DOHH2 (cell line): ENCODE data around the gene MGAT5.

Experiments used
- H3F3A ChIP-seq: fragments of 200-600 bp; sonication (generic), shearing (Covaris generic); 2 replicates; pipeline ENCODE4 v1.6.0; 2016; ENCODE audit warnings: antibody characterized with exemption, mild to moderate bottlenecking; ENCODE audit not compliant: control insufficient read depth, insufficient read depth
- H3K27ac ChIP-seq: fragments of 200-600 bp; sonication (generic); 2 replicates; pipeline ENCODE4 v1.5.1; 2014; ENCODE audit warnings: low read depth, mild to moderate bottlenecking, low read length, moderate library complexity
- H3K27me3 ChIP-seq: fragments of 200-600 bp; sonication (generic); 2 replicates; pipeline ENCODE4 v1.6.1; 2014; ENCODE audit warnings: mild to moderate bottlenecking, low read length, mixed read lengths; ENCODE audit not compliant: control insufficient read depth
- H3K36me3 ChIP-seq: fragments of 200-600 bp; sonication (generic); 2 replicates; pipeline ENCODE4 v1.6.1; 2014; ENCODE audit warnings: mild to moderate bottlenecking, low read length, moderate library complexity, mixed read lengths; ENCODE audit not compliant: control insufficient read depth
- H3K4me1 ChIP-seq: fragments of 200-600 bp; sonication (generic); 2 replicates; pipeline ENCODE4 v1.6.1; 2014; ENCODE audit warnings: mild to moderate bottlenecking, low read length, mixed read lengths; ENCODE audit not compliant: control insufficient read depth
- H3K4me2 ChIP-seq: fragments of 200-600 bp; sonication (generic); 2 replicates; pipeline ENCODE4 v1.6.0; 2014; ENCODE audit warnings: mild to moderate bottlenecking, low read length, moderate library complexity
- H3K4me3 ChIP-seq: fragments of 200-600 bp; sonication (generic); 2 replicates; pipeline ENCODE4 v1.5.1; 2014; ENCODE audit warnings: mild to moderate bottlenecking, low read length, mixed read lengths
- H3K79me2 ChIP-seq: fragments of 200-600 bp; sonication (generic); 2 replicates; pipeline ENCODE4 v1.6.1; 2014; ENCODE audit warnings: mild to moderate bottlenecking, low read length, mixed read lengths; ENCODE audit not compliant: control insufficient read depth
- H3K9me2 ChIP-seq: fragments of 200-600 bp; sonication (generic); replicated peaks from 2 replicates; pipeline ENCODE4 v1.6.1; 2014; ENCODE audit warnings: mild to moderate bottlenecking, low read length, mixed read lengths; ENCODE audit not compliant: control insufficient read depth
- H3K9me3 ChIP-seq: fragments of 200-600 bp; sonication (generic); 2 replicates; pipeline ENCODE4 v1.6.1; 2014; ENCODE audit warnings: antibody characterized with exemption, low read length, mixed read lengths; ENCODE audit not compliant: control insufficient read depth, insufficient read depth
- H4K20me1 ChIP-seq: fragments of 200-600 bp; sonication (generic); 2 replicates; pipeline ENCODE4 v1.6.0; 2014; ENCODE audit warnings: low read depth, mild to moderate bottlenecking, antibody characterized with exemption, low read length, moderate library complexity; ENCODE audit not compliant: control insufficient read depth, insufficient read depth
- EZH2phosphoT487 ChIP-seq: fragments of 200-600 bp; sonication (generic); IDR thresholded peaks from 2 replicates; pipeline ENCODE4 v1.6.1; 2017; ENCODE audit warnings: borderline replicate concordance, mild to moderate bottlenecking, antibody characterized with exemption, low read length, moderate library complexity, mixed read lengths
- TF ChIP-seq, protein P1 (sequence below): fragments of 200-600 bp; sonication (generic); IDR thresholded peaks from one replicate; pipeline ENCODE4 v1.5.1; 2014; ENCODE audit warnings: antibody characterized with exemption, mild to moderate bottlenecking, low read depth, low read length; ENCODE audit not compliant: poor library complexity, severe bottlenecking

MGAT5 gene

DNA sequence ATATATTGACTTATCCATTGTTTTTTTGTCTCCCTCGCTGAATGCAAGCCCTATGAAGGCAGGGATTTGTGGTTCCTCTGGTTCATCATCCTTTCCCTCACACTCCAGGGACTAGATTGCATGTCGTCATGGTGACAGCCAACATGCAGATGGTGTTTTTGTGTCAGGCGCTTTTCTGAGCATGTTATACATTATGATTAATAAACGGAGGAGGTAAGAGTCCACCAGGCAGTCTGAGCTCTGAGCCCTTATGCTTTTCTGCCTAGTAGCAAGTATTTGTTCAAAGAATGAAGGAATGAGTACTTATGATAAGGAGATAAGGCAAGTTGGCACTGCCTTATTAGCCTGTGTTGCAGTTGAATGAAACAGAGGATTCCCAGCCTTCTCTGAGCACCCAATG lies 181.6 kb downstream of the MGAT5 start:
- H3K4me2 ChIP-seq, result no peak overlapping the region
- H3K36me3 ChIP-seq, result peaks cover 33% of the 10 kb centered on the region
- H3K4me1 ChIP-seq, result peaks cover 8% of the 10 kb centered on the region
- H3K9me3 ChIP-seq, result no peaks in the 10 kb centered on the region
- no peak overlapping the region for H3K4me3 ChIP-seq
- H3K9me2 ChIP-seq, result no peaks in the 10 kb centered on the region
- no peak overlapping the region for H3K27ac ChIP-seq
- no peaks in the 10 kb centered on the region for H4K20me1 ChIP-seq
- H3K79me2 ChIP-seq, result no peaks in the 10 kb centered on the region
- H3K27me3 ChIP-seq, result no peaks in the 10 kb centered on the region
- TF ChIP-seq EZH2phosphoT487, result no peak
- TF ChIP-seq, protein P1, sequence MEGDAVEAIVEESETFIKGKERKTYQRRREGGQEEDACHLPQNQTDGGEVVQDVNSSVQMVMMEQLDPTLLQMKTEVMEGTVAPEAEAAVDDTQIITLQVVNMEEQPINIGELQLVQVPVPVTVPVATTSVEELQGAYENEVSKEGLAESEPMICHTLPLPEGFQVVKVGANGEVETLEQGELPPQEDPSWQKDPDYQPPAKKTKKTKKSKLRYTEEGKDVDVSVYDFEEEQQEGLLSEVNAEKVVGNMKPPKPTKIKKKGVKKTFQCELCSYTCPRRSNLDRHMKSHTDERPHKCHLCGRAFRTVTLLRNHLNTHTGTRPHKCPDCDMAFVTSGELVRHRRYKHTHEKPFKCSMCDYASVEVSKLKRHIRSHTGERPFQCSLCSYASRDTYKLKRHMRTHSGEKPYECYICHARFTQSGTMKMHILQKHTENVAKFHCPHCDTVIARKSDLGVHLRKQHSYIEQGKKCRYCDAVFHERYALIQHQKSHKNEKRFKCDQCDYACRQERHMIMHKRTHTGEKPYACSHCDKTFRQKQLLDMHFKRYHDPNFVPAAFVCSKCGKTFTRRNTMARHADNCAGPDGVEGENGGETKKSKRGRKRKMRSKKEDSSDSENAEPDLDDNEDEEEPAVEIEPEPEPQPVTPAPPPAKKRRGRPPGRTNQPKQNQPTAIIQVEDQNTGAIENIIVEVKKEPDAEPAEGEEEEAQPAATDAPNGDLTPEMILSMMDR, result no peak
- no peaks in the 10 kb centered on the region for H3F3A ChIP-seq

DNA sequence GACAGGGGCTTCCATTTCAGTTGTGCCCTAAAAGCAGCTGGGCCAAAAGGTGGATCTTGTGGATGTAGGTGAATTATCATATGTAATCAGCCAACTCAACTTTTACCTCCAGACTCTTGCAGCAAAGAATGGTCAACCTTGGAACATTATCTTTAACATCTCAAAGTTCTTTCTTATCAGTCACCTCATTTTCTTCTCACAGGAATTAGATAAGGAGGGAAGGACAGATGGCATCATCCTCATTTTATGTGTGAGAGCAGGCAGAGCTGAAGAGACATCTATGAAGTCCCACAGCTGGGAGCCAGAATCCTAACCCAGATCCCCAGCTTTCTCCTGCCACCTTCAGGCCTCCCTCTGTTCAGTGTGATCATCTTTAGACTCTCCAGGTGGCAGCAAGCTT lies 182.1 kb downstream of the MGAT5 start:
- H3K79me2 ChIP-seq, result no peaks in the 10 kb centered on the region

GRCh38 chr2:134436706-134437105 lies 182.8 kb downstream of the MGAT5 start:
- H3K4me3 ChIP-seq, result no peak overlapping the region
- TF ChIP-seq, protein P1, result no peak
- TF ChIP-seq EZH2phosphoT487, result no peak
- H3K9me3 ChIP-seq, result no peaks in the 10 kb centered on the region
- no peaks in the 10 kb centered on the region for H4K20me1 ChIP-seq
- no peak overlapping the region for H3K27ac ChIP-seq
- H3F3A ChIP-seq, result no peaks in the 10 kb centered on the region
- H3K4me1 ChIP-seq, result peaks cover 8% of the 10 kb centered on the region
- H3K36me3 ChIP-seq, result peaks cover 30% of the 10 kb centered on the region
- H3K9me2 ChIP-seq, result no peaks in the 10 kb centered on the region
- no peak overlapping the region for H3K4me2 ChIP-seq
- H3K27me3 ChIP-seq, result no peaks in the 10 kb centered on the region
- H3K79me2 ChIP-seq, result no peaks in the 10 kb centered on the region

More for the DNA sequence above, 182.1 kb downstream of the MGAT5 start:
- Histone ChIP-seq H3K9me3 (no peaks in the 10 kb centered on the region), H3K9me2 (no peaks in the 10 kb centered on the region), H3F3A (no peaks in the 10 kb centered on the region), H3K36me3 (peaks cover 33% of the 10 kb centered on the region), H3K27me3 (no peaks in the 10 kb centered on the region), H3K4me3 (no peak overlapping the region), H4K20me1 (no peaks in the 10 kb centered on the region), H3K4me2 (no peak overlapping the region), H3K4me1 (peaks cover 8% of the 10 kb centered on the region), H3K27ac (no peak overlapping the region)
- TF ChIP-seq, protein P1, result no peak

- Histone ChIP-seq H3K79me2 (no peaks in the 10 kb centered on the region), H3K9me2 (no peaks in the 10 kb centered on the region), H3K27me3 (no peaks in the 10 kb centered on the region), H3K4me1 (peaks cover 8% of the 10 kb centered on the region), H3K4me2 (no peak overlapping the region), H4K20me1 (no peaks in the 10 kb centered on the region), H3K27ac (no peak overlapping the region), H3K4me3 (no peak overlapping the region), H3K36me3 (peaks cover 19% of the 10 kb centered on the region), H3K9me3 (no peaks in the 10 kb centered on the region), H3F3A (no peaks in the 10 kb centered on the region)
- TF ChIP-seq EZH2phosphoT487, result no peak
- TF ChIP-seq, protein P1, result no peak
Observed at GRCh38 chr2:134438371-134438770, 184.5 kb downstream of the MGAT5 start.
